MM.1S (cell line): ENCODE measurements around the gene KRTAP9-7.

ENCODE experiments used
- CTCF ChIP-seq: fragments of 300-600 bp; sonication (generic); IDR thresholded peaks from 2 replicates; pipeline ENCODE4 v1.5.1; 2016; ENCODE audit warnings: antibody characterized with exemption, low read length, mixed read lengths
- EZH2 ChIP-seq: fragments of 300-600 bp; sonication (generic); optimal IDR thresholded peaks from 2 replicates; pipeline ENCODE3; 2017; ENCODE audit warnings: low read depth, mild to moderate bottlenecking, antibody characterized with exemption, low read length, mixed read lengths

DNA sequence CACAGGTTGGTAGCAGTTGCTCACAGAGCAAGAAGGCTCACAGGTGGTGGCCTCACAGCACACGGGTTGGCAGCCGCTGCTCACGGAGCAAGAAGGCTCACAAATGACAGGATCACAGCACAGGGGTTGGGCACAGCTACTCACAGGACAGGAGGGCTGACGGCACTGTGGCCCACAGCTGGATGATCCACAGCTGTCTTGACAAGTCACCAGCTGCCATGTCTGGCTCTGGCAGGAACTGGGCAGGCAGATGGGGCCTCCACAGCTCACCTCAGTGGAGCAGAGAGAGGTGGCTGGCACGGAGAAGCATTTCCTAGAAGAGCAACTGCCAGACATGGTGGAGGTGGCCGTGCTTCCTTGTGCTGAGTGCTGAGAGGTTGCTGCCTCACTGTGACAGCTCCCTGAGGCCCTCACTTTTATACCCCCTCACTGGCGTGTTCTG, 33.4 kb downstream of the KRTAP9-7 start, which contains the start of gene KRTAP16-1:
- TF ChIP-seq CTCF: no peak
- no peak for TF ChIP-seq EZH2
